Measurements from ENCODE around the gene LDLRAD4.

The LDLRAD4 gene

GRCh38 chr18:13568443-13569392 is 350.2 kb downstream of the LDLRAD4 start:
- DNase-seq (ENCODE audit: low read depth in 2 of 2): no peak

GRCh38 chr18:13570216-13570615 is 351.7 kb downstream of the LDLRAD4 start:
- DNase-seq (ENCODE audit: low read depth in 2 of 2): no peak

- DNase-seq (ENCODE audit: low read depth in 2 of 2): no peak
Measured at GRCh38 chr18:13570856-13571495, 352.4 kb downstream of the LDLRAD4 start.

DNA sequence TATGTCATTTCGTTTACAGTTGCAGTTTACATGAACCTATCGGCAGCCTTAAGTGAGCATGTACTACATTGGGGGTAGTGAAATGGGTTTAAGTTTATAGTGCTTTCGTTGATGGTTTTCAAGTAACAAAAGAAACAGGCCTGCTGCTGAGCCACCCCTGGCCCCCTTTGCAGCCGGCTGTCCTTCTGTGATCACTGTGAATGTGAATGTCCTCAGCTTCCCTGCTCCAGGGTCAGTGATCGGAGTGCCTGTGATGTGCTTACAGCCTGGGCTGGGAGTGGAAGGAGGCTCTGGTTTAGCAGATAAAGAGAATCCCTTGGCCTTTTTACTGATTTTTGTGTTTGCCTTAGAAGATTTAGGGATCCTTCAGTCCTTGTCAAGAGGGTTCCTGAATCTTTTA is 353.6 kb downstream of the LDLRAD4 start:
- no peak for DNase-seq (ENCODE audit: low read depth in 2 of 2)

GRCh38 chr18:13572721-13573120 is 354.2 kb downstream of the LDLRAD4 start:
- DNase-seq (ENCODE audit: low read depth in 2 of 2): no peak

GRCh38 chr18:13573750-13574149 is 355.2 kb downstream of the LDLRAD4 start:
- no peak for DNase-seq (ENCODE audit: low read depth in 2 of 2)

DNA sequence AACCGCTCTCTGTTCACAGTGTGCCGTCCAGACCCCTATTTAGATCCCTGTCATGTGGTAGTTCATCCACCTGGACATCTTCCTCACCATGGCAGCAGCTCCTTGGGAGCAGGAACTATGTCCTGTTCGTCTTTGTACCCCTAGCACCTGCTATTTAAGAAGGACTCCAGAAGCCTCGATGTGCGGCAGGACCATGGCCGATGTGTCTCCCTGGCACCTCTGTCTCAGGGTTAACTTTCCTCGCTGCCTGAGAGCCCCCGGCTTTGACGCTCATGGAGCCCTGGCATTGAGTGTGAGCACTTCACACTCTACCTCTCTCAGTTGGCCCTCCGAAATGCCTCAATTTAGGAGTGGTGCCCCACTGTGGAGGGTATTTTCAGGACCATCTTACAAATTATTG is 355.8 kb downstream of the LDLRAD4 start:
- DNase-seq (ENCODE audit: low read depth in 2 of 2): no peak

DNA sequence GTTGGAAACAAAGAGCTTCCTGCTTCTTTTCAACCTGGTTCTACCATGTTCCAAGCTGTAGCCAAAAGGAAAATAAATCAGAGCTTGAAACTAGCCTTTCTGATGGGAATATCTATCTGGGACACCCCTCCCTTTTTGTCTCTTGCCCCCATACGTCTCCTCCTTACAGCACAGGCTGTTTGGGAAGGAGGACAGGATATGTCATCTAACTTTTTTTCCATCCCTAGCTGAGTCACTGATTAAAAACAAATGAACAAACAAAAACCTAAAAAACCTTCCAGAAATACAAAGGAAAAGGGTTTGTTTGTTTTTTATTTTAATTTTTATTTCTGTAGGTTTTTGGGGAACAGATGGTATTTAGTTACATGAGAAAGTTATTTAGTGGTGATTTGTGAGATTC is 356.2 kb downstream of the LDLRAD4 start:
- no peak for DNase-seq (ENCODE audit: low read depth in 2 of 2)

DNA sequence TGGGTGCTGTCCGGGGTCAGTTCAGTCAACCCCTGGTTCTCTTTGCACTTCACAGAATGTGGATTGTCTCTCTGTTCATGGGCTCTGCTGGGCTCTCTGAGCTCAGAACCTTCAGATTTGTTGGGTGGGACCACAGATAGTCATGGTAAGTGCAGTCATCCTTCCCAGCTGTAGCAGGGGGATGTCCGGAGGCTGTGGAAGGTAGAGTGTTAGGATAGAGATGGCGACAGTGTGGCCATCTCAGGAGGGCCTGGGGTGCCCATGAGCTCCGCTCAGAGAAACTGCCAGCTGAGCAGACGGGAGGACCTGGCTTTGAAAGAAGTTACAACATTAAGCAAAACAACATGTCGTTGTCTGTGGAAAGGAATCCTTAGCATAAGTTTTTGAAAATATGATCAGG is 358.0 kb downstream of the LDLRAD4 start:
- no peak for DNase-seq (ENCODE audit: low read depth in 2 of 2)

- DNase-seq (ENCODE audit: low read depth in 2 of 2): no peak
Measured at GRCh38 chr18:13577091-13577697, 358.6 kb downstream of the LDLRAD4 start.

GRCh38 chr18:13577781-13578180 is 359.2 kb downstream of the LDLRAD4 start:
- no peak for DNase-seq (ENCODE audit: low read depth in 2 of 2)

- no peak for DNase-seq (ENCODE audit: low read depth in 2 of 2)
Measured at GRCh38 chr18:13578400-13578799, 359.8 kb downstream of the LDLRAD4 start.

GRCh38 chr18:13579874-13580273 is 361.3 kb downstream of the LDLRAD4 start:
- no peak for DNase-seq (ENCODE audit: low read depth in 2 of 2)

DNA sequence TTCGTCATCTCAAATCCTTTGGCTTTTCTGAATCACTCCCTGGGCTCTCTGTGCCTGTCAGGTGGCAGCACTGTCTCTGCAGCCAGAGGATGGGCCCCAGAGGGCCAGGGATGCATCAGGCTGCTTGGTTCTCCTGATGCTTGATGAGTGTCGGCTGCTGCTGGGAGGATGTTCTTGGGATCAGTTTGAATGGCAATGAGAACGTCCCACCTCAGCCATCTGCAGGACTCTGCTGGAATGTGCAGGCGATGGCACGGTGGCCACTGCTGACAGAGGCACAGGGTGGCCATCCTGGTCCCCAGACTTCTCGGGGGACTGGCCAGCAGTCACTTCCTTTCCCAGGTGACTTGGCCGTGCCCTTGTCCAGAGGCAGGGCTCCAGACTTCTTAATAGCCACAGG is 361.8 kb downstream of the LDLRAD4 start:
- no peak for DNase-seq (ENCODE audit: low read depth in 2 of 2)

DNA sequence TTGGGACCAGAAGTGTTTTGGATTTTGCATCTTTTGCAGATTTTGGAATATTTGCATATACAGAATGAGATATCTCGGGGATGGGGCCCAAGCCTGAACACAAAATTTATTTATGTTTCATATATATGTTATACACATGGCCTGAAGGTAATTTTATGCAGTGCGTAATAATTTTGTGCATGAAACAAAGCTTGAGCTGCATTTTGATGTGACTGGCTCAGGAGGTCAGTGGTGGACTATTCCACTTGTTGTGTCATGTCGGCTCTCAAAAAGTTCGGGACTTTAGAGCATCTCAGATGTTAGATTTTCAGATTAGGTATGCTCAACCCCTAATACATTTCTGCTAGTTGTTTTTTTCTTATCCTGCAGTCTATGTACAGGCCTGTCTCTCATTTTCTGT is 362.4 kb downstream of the LDLRAD4 start:
- no peak for DNase-seq (ENCODE audit: low read depth in 2 of 2)

GRCh38 chr18:13581496-13582177 is 363.1 kb downstream of the LDLRAD4 start:
- no peak for DNase-seq (ENCODE audit: low read depth in 2 of 2)

GRCh38 chr18:13582178-13582670 is 363.7 kb downstream of the LDLRAD4 start:
- DNase-seq (ENCODE audit: low read depth in 2 of 2): no peak

DNA sequence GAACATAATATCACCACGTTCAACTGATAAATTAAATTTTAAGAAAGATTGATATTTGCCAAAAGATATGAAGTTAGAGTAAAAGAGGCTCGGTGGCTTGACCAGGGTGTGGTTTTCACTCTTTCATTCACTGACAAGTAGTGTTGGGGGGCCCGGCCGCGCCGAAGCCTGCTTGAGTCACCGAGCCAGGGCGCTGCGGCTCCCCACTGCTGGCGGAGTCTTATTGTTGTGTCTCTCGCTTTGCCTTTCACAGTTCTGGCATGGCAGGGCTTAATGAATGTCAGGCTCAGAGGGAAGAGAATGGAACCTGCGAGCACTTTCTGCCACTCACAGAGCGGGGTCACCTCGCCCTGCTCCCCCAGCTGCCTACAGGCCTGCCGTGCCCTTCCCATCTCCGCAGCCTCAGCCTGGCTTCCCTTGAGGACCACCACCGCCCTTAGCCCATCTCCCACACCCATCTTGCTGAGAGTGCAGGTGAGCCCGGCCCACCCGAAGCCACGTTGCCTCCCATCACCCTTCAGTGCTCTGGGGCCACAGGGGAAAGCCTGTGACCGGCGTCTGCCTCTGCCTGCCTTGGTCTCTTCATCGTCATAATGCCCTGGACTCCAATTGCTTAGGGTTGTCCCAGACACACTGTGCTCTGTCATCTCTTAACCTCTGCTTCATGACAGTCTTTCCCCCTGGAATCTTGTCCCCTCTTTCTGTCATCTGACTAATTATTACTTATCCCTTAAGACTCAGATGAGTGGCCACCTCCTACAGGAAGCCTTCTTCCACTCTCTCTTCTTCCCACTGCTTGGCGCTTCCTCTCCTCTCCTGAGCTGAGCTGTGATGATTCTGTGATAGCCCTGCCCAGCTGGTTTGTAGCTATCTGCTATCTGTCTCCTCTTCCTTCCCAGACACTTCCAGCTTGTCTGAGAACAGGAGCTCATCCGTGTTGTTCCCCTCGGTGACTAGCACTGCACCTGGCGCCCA is 365.3 kb downstream of the LDLRAD4 start:
- DNase-seq (ENCODE audit: low read depth in 2 of 2): no peak

GRCh38 chr18:13584825-13585224 is 366.3 kb downstream of the LDLRAD4 start:
- no peak for DNase-seq (ENCODE audit: low read depth in 2 of 2)

DNA sequence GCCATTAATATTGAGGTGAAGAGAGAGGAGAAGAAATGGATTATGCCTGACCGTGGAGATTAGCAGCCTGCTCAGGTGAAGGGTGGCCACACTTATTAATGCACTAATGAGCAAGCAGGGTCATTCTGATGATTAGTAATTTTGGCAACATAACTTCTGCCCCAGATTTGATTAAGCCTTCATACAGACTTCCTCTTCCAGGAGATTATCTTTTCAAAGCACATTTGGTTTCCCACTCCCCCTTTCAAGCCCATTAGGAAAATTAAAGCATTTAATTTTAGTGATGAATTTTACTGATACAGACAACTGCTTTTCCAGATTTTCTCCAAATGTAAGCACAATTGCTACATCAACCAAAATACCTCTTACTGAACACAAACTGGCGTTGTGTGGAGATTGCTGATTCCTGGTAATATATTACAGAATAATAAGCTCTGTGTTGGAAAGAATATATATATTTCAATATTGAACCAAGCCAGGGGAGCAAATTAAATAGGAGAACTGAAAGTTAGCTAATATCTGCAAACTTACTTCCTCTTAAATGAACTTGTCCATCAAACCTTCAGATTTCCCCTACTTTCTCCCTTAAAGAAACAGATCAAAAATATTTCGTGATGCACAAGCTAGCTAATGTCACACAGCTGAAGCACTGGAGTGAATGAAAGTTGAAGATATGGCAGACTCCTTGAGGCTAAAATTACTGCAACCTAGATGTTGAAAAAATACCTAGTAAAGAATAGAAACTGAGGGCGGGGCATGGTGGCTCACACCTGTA is 367.0 kb downstream of the LDLRAD4 start:
- DNase-seq (ENCODE audit: low read depth in 2 of 2): no peak
